Erythroblast (primary cell): Measurements from ENCODE around the gene AQP10.

ENCODE experiments used
- GATA1 ChIP-seq: IDR thresholded peaks from 2 replicates; pipeline ENCODE4 v1.6.1; 2011; ENCODE audit warnings: low read depth, mild to moderate bottlenecking, control low read depth, low read length, moderate library complexity
- POLR2A ChIP-seq: IDR thresholded peaks from 2 replicates; pipeline ENCODE4 v1.6.1; 2011; ENCODE audit warnings: mild to moderate bottlenecking, low read length

DNA sequence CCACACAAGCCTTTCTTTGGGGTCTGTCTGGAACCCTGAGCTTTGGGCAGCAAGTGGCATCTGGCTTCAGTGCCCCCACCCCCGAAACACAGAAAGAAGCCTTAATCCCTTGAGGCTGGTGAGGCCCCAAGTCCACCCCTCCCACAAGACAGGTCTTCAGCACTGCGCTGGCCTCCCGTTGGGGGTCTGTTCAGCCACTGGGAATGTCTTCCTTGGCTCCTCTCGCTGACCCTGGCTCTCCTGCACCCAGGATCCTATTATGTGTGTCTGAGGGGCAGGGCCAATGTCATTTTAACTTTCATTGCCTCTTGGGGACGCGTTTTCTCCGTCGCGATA is 31.3 kb downstream of the AQP10 start:
- TF ChIP-seq POLR2A (no peak), GATA1 (no peak)
